ENCODE measurements around the gene KCNH4.

GRCh38 chr17:42177684-42178083, 3.3 kb downstream of the KCNH4 start:
- TF ChIP-seq CTCF (IDR thresholded peaks at IDR 0.05) (no peak), POLR2A (IDR thresholded peaks at IDR 0.05) (no peak)
